Hematopoietic multipotent progenitor cell treated with erythropoietin and hydrocortisone succinate and interleukin-3 and kit ligand, for 6 days (in vitro differentiated cells): Measurements from ENCODE around the gene USP17L20.
"Not testable (repeated sequence)": the region's sequence is repeated elsewhere in the genome, so short reads cannot be mapped to it uniquely, and the experiment has no call there.

Experiments
- DNase-seq: peaks from one replicate; pipeline ENCODE4 v3.0.0-alpha.2; 2015

The USP17L20 gene

GRCh38 chr4:9257824-9258223 lies at the start of gene USP17L20:
USP17L20 (plus strand) TSS chr4:9258124; CDS start chr4:9258124, 0 bp downstream.
- not testable (repeated sequence) for DNase-seq

- not testable (repeated sequence) for DNase-seq
Measured at GRCh38 chr4:9210357-9210756, 47.6 kb upstream of the USP17L20 start, which contains the start of gene USP17L10. USP17L10 (plus strand) TSS chr4:9210657; CDS start chr4:9210657, 0 bp downstream.

GRCh38 chr4:9214701-9215100 lies 43.2 kb upstream of the USP17L20 start:
- DNase-seq, result not testable (repeated sequence)

GRCh38 chr4:9215105-9215504 lies 42.8 kb upstream of the USP17L20 start, which contains the start of gene USP17L11:
USP17L11 (plus strand) TSS chr4:9215405; CDS start chr4:9215405, 0 bp downstream.
- DNase-seq, result not testable (repeated sequence)

- not testable (repeated sequence) for DNase-seq
Measured at GRCh38 chr4:9219852-9220251, 38.1 kb upstream of the USP17L20 start, which contains the start of gene USP17L12. USP17L12 (plus strand) TSS chr4:9220152; CDS start chr4:9220152, 0 bp downstream.

GRCh38 chr4:9224596-9224995 lies 33.3 kb upstream of the USP17L20 start, which contains the start of gene USP17L13:
USP17L13 (plus strand) TSS chr4:9224896; CDS start chr4:9224896, 0 bp downstream.
- not testable (repeated sequence) for DNase-seq

GRCh38 chr4:9230249-9230648 lies 27.7 kb upstream of the USP17L20 start:
- DNase-seq, result not testable (repeated sequence)

GRCh38 chr4:9234085-9234484 lies 23.8 kb upstream of the USP17L20 start, which contains the start of gene USP17L15:
USP17L15 (plus strand) TSS chr4:9234385; CDS start chr4:9234385, 0 bp downstream.
- not testable (repeated sequence) for DNase-seq

GRCh38 chr4:9238461-9238860 lies 19.5 kb upstream of the USP17L20 start:
- not testable (repeated sequence) for DNase-seq

GRCh38 chr4:9243579-9243978 lies 14.3 kb upstream of the USP17L20 start, which contains the start of gene USP17L17:
USP17L17 (plus strand) TSS chr4:9243879; CDS start chr4:9243879, 0 bp downstream.
- not testable (repeated sequence) for DNase-seq

GRCh38 chr4:9247953-9248680 lies 9.8 kb upstream of the USP17L20 start, which contains the start of gene USP17L18:
USP17L18 (plus strand) TSS chr4:9248630; CDS start chr4:9248630, 0 bp downstream.
- not testable (repeated sequence) for DNase-seq

- not testable (repeated sequence) for DNase-seq
Measured at GRCh38 chr4:9253078-9253477, 4.8 kb upstream of the USP17L20 start, which contains the start of gene USP17L19. USP17L19 (plus strand) TSS chr4:9253378; CDS start chr4:9253378, 0 bp downstream.

- not testable (repeated sequence) for DNase-seq
Measured at GRCh38 chr4:9262572-9262971, 4.6 kb downstream of the USP17L20 start, which contains the start of gene USP17L21. USP17L21 (plus strand) TSS chr4:9262872; CDS start chr4:9262872, 0 bp downstream.

GRCh38 chr4:9267319-9267718 lies 9.4 kb downstream of the USP17L20 start, which contains the start of gene USP17L22:
USP17L22 (plus strand) TSS chr4:9267619; CDS start chr4:9267619, 0 bp downstream.
- DNase-seq, result not testable (repeated sequence)

- not testable (repeated sequence) for DNase-seq
Measured at GRCh38 chr4:9271719-9272118, 13.8 kb downstream of the USP17L20 start.
